Osteocyte (in vitro differentiated cells): ENCODE results near the gene LY86. TPM values are rescaled to one million over a fixed set of nuclear protein-coding genes. Genes with fewer than 3 reads are reported as not detected.
"Not testable (repeated sequence)": the region's sequence is repeated elsewhere in the genome, so short reads cannot be mapped to it uniquely, and the experiment has no call there.

ENCODE experiments used
- DNase-seq: peaks from one replicate; pipeline ENCODE4 v3.0.0; 2021; ENCODE audit warnings: mixed read lengths; ENCODE audit not compliant: unreplicated experiment; ENCODE audit errors: extremely low spot score
- H3K27ac Mint-ChIP-seq: one replicate; pipeline ENCODE4 v1.8.0; 2021; ENCODE audit warnings: mild to moderate bottlenecking, mixed read lengths; ENCODE audit not compliant: unreplicated experiment
- H3K27me3 Mint-ChIP-seq: one replicate; pipeline ENCODE4 v1.8.0; 2021; ENCODE audit warnings: mixed read lengths; ENCODE audit not compliant: unreplicated experiment
- H3K36me3 Mint-ChIP-seq: one replicate; pipeline ENCODE4 v1.8.0; 2021; ENCODE audit warnings: mixed read lengths; ENCODE audit not compliant: unreplicated experiment
- H3K4me1 Mint-ChIP-seq: one replicate; pipeline ENCODE4 v1.8.0; 2021; ENCODE audit warnings: mixed read lengths; ENCODE audit not compliant: unreplicated experiment
- H3K4me3 Mint-ChIP-seq: one replicate; pipeline ENCODE4 v1.8.0; 2021; ENCODE audit warnings: mild to moderate bottlenecking, moderate library complexity, mixed read lengths; ENCODE audit not compliant: unreplicated experiment
- H3K9me3 Mint-ChIP-seq: one replicate; pipeline ENCODE4 v1.8.0; 2021; ENCODE audit warnings: mixed read lengths; ENCODE audit not compliant: unreplicated experiment
- CTCF ChIP-seq: fragments of 200-600 bp; sonication (generic); IDR thresholded peaks from 2 replicates; pipeline ENCODE4 v1.5.0; 2021; ENCODE audit warnings: antibody characterized with exemption, mild to moderate bottlenecking, moderate library complexity
- total RNA-seq: library from RNA; stranded (reverse); gene quantifications from 2 replicates; pipeline ENCODE4 v1.2.1, GENCODE V29; 2021

The LY86 gene
- total RNA-seq, 1 donor from 2014 or later = not detected

- no peak for TF ChIP-seq CTCF
- no peak overlapping the region for H3K4me3 Mint-ChIP-seq
- H3K27ac Mint-ChIP-seq = no peak overlapping the region
- no peaks in the 10 kb centered on the region for H3K9me3 Mint-ChIP-seq
- no peaks in the 10 kb centered on the region for H3K4me1 Mint-ChIP-seq
- DNase-seq = no peak
- no peaks in the 10 kb centered on the region for H3K36me3 Mint-ChIP-seq
- H3K27me3 Mint-ChIP-seq = no peaks in the 10 kb centered on the region
Measured at GRCh38 chr6:6611486-6611885, 23.0 kb downstream of the LY86 start.

- no peak overlapping the region for H3K4me3 Mint-ChIP-seq
- H3K36me3 Mint-ChIP-seq = no peaks in the 10 kb centered on the region
- no peaks in the 10 kb centered on the region for H3K27me3 Mint-ChIP-seq
- no peak for DNase-seq
- no peaks in the 10 kb centered on the region for H3K9me3 Mint-ChIP-seq
- TF ChIP-seq CTCF = no peak
- H3K27ac Mint-ChIP-seq = no peak overlapping the region
- no peaks in the 10 kb centered on the region for H3K4me1 Mint-ChIP-seq
Measured at GRCh38 chr6:6612308-6612707, 23.8 kb downstream of the LY86 start.

- H3K27me3 Mint-ChIP-seq, H3K27ac Mint-ChIP-seq, H3K36me3 Mint-ChIP-seq, H3K4me1 Mint-ChIP-seq, H3K4me3 Mint-ChIP-seq, DNase-seq, H3K9me3 Mint-ChIP-seq: not testable (repeated sequence)
Measured at GRCh38 chr6:6613103-6613718, 24.7 kb downstream of the LY86 start.

- H3K4me3 Mint-ChIP-seq = no peak overlapping the region
- no peak for DNase-seq
- no peak overlapping the region for H3K27ac Mint-ChIP-seq
- H3K27me3 Mint-ChIP-seq = peaks cover 2% of the 10 kb centered on the region
- H3K9me3 Mint-ChIP-seq = no peaks in the 10 kb centered on the region
- H3K36me3 Mint-ChIP-seq = no peaks in the 10 kb centered on the region
- TF ChIP-seq CTCF = no peak
- no peaks in the 10 kb centered on the region for H3K4me1 Mint-ChIP-seq
Measured at GRCh38 chr6:6614096-6614982, 25.8 kb downstream of the LY86 start.

GRCh38 chr6:6614983-6615349 is 26.4 kb downstream of the LY86 start:
- no peak overlapping the region for H3K27ac Mint-ChIP-seq
- no peak for TF ChIP-seq CTCF
- H3K4me3 Mint-ChIP-seq = no peak overlapping the region
- H3K27me3 Mint-ChIP-seq = peaks cover 2% of the 10 kb centered on the region
- H3K4me1 Mint-ChIP-seq = no peaks in the 10 kb centered on the region
- DNase-seq = no peak
- no peaks in the 10 kb centered on the region for H3K9me3 Mint-ChIP-seq
- no peaks in the 10 kb centered on the region for H3K36me3 Mint-ChIP-seq
